Stomach (tissue), 9 donors: ENCODE results near the gene TFF3. TPM values are rescaled to one million over a fixed set of nuclear protein-coding genes. Genes with fewer than 3 reads are reported as not detected.

Experiments
- DNase-seq, 2 donors: peaks; one replicate each; pipeline versions ENCODE4 v3.0.0 to v3.0.0-alpha.2; 2013 to 2019
- H3K27ac ChIP-seq, 5 donors: fragments of 200-600 bp in 4 of 5; sonication (generic) in 4 of 5; one replicate each; pipeline ENCODE4 v1.5.1; 2013 to 2019; ENCODE audit warnings: mild to moderate bottlenecking in 1 of 5, moderate library complexity in 1 of 5
- H3K27me3 ChIP-seq, 3 donors: fragments of 200-600 bp; sonication (generic); one replicate each; pipeline ENCODE4 v1.5.1; 2017 to 2019; ENCODE audit warnings: mixed run types in 1 of 3
- H3K36me3 ChIP-seq, 4 donors: fragments of 200-600 bp; sonication (generic); 1 replicate in 3 of 4; 2 replicates in 1 of 4; pipeline ENCODE4 v1.5.1; 2016 to 2019
- H3K4me1 ChIP-seq, 4 donors: fragments of 200-600 bp; sonication (generic); one replicate each; pipeline ENCODE4 v1.5.1; 2016 to 2019
- H3K4me3 ChIP-seq, 4 donors: fragments of 200-600 bp; sonication (generic) in 3 of 4; one replicate each; pipeline ENCODE4 v1.5.1; 2016 to 2019; ENCODE audit warnings: mild to moderate bottlenecking in 1 of 4
- H3K9me3 ChIP-seq, 4 donors: fragments of 200-600 bp; sonication (generic); one replicate each; pipeline ENCODE4 v1.5.1; 2016 to 2019
- EP300 ChIP-seq: sonication (generic); formaldehyde crosslinking; IDR thresholded peaks from one replicate; pipeline ENCODE4 v1.6.1; 2017; ENCODE audit warnings: antibody characterized with exemption
- POLR2A ChIP-seq, 4 donors: fragments of 450-650 bp; IDR thresholded peaks; one replicate each; pipeline ENCODE4 v1.6.1; 2016; ENCODE audit warnings: antibody characterized with exemption in 4 of 4, control low read depth in 2 of 4, mild to moderate bottlenecking in 1 of 4, moderate library complexity in 1 of 4
- POLR2AphosphoS5 ChIP-seq, 3 donors: sonication (generic); formaldehyde crosslinking; IDR thresholded peaks; one replicate each; pipeline ENCODE4 v1.6.1; 2016; ENCODE audit warnings: antibody characterized with exemption in 3 of 3
- WGBS, 5 donors: extraction: QIAGEN DNeasy Blood & Tissue Kit in 3 of 5; methylation state at CpG; one replicate each; pipeline versions ENCODE4 v1.1.5 to v1.1.7; 2013 to 2018; 5-methylcytosine and 5-hydroxymethylcytosine counted together
- intact Hi-C: fragments of 100-400 bp; cut with DNase I; formaldehyde crosslinking; loops from one replicate; pipeline ENCODE4 v1.15.1; 2023; ENCODE audit warnings: low total_unique reads
- polyA plus RNA-seq, 3 donors: library from polyadenylated mRNA; stranded (reverse); fragments of 200-250 nt; gene quantifications; one replicate each; pipeline ENCODE4 v1.2.3, GENCODE V29; 2013
- total RNA-seq, 5 donors: library from RNA; depleted of rRNA; stranded (reverse); fragments of >200 nt; gene quantifications; one replicate each; pipeline versions ENCODE4 v1.1.0 to v1.2.3, GENCODE V29; 2014 to 2016
- TF ChIP-seq, protein P1 (sequence below), 7 experiments: fragments of 450-650 bp in 4 of 7; fragments of 200-600 bp in 3 of 7; sonication (generic) in 3 of 7; IDR thresholded peaks; one replicate each; pipeline ENCODE4 v1.5.1; 2016 to 2019; ENCODE audit warnings: antibody characterized with exemption in 7 of 7, control low read depth in 2 of 7, mild to moderate bottlenecking in 1 of 7
- donor health status: healthy with polysubstance abuse.
- donor health status: Bipolar disorder and iron deficiency.
- donor health status: healthy.

TFF3 gene
- total and polyA plus RNA-seq, 8 donors: 2.0 to 488 (median 27.3) TPM

DNA sequence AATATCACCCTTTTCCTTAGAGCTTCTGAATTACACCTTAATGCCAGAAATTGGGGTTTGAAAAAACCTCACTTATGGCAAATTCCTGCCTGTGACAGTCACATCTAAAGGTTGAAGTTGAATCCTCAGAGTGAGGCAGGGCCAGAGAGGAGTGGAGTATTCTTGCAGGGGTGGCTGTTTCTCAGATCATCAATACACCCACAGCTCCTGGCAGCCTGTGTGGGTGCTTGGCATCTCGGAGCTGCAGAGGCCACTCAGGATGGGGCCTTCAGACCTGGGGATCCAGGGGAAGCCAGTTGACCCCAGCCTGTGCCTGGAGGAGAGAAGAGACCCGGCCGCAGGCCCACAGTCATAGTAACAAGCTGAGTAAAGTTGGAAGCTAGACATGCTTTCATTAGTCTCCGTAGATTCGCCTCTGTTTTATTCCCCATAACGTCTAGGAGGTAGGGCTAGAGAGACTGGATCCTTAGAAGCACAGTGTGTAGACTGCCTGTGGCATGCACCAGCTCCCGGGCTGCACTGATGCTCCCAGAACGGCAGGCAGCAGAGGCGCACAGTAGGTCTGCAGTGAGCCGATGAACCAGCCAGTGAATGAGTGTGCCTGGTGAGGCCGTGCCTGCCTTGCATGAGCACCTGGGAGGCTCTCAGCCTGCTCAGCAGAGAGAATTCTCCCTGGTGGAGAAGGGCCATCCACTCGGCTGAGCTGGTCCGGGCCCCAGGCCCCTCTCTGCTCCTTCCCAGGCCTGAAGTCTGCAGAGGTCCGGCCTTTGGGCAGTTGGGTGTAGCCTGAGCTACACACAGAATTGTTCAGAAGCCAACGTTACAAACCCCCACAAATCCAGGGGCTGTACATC, 42.9 kb downstream of the TFF3 start:
- no peaks in the 10 kb centered on the region for H3K27me3 ChIP-seq
- H3K27ac ChIP-seq: no peak overlapping the region
- no peak overlapping the region for H3K4me3 ChIP-seq
- TF ChIP-seq, protein P1, sequence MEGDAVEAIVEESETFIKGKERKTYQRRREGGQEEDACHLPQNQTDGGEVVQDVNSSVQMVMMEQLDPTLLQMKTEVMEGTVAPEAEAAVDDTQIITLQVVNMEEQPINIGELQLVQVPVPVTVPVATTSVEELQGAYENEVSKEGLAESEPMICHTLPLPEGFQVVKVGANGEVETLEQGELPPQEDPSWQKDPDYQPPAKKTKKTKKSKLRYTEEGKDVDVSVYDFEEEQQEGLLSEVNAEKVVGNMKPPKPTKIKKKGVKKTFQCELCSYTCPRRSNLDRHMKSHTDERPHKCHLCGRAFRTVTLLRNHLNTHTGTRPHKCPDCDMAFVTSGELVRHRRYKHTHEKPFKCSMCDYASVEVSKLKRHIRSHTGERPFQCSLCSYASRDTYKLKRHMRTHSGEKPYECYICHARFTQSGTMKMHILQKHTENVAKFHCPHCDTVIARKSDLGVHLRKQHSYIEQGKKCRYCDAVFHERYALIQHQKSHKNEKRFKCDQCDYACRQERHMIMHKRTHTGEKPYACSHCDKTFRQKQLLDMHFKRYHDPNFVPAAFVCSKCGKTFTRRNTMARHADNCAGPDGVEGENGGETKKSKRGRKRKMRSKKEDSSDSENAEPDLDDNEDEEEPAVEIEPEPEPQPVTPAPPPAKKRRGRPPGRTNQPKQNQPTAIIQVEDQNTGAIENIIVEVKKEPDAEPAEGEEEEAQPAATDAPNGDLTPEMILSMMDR (IDR thresholded peaks at IDR 0.05): no peak
- no peak for TF ChIP-seq EP300
- no peak for TF ChIP-seq POLR2AphosphoS5 (IDR thresholded peaks at IDR 0.05)
- no peak for TF ChIP-seq POLR2A (IDR thresholded peaks at IDR 0.05)
- 86 to 92% (median 91%) methylated on average over 13 to 15 of the region's 15 CpGs for WGBS, 5 donors
- peaks cover 0 to 21% (median 3%) of the 10 kb centered on the region in 4 donors for H3K4me1 ChIP-seq
- intact Hi-C loops: no loop called here
- no peaks in the 10 kb centered on the region for H3K9me3 ChIP-seq
- no peak for DNase-seq
- peaks cover 0 to 66% (median 62%) of the 10 kb centered on the region in 4 donors for H3K36me3 ChIP-seq

DNA sequence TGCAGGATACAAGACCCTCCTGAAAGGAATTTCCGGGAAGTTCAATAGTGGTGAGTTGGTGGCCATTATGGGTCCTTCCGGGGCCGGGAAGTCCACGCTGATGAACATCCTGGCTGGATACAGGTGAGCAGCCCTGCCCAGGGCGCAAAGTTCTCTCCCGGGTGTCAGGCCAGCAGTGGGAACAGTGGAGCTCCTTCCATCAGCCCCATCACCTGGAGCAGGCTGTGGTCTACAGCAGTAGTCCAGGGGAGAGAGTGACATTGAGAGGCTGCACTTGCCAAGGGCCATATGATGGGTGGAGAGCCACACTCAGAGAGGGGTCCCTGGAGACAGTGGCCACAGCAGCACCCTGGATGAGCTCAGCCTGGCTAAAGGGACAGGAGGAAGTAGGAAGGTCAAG, 44.1 kb downstream of the TFF3 start:
- TF ChIP-seq POLR2AphosphoS5 (IDR thresholded peaks at IDR 0.05): no peak
- TF ChIP-seq, protein P1 (IDR thresholded peaks at IDR 0.05): no peak
- TF ChIP-seq POLR2A (IDR thresholded peaks at IDR 0.05): no peak

DNA sequence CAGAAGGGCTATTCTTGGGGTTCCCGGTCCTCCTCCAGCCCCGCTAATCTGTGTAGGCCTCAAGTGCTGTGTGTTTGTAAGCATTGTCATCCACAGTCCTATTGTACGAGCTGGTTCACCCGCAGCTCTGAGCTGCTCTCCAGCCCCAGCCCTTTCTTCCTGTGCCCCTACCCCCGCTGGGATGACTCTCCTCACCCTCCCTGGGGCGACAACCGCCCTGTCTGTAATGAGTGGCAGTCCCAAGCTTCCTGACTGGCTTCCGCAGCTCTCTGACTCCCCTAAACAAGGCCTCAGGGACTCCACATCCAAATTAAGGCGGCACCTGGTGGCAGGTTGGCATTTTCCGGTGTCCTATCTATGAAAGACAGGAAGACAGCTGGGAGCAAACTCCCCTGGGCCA, 45.8 kb downstream of the TFF3 start:
- Histone ChIP-seq H3K27ac (no peak overlapping the region), H3K4me1 (peaks cover 0 to 21% (median 3%) of the 10 kb centered on the region in 4 donors), H3K36me3 (peaks cover 0 to 36% (median 34%) of the 10 kb centered on the region in 4 donors), H3K4me3 (no peak overlapping the region), H3K27me3 (no peaks in the 10 kb centered on the region), H3K9me3 (no peaks in the 10 kb centered on the region)
- intact Hi-C loops: no loop called here
- 76 to 89% (median 83%) methylated on average over 10 of the region's 10 CpGs for WGBS, 5 donors
- no peak for TF ChIP-seq POLR2AphosphoS5 (IDR thresholded peaks at IDR 0.05)
- TF ChIP-seq, protein P1 (IDR thresholded peaks at IDR 0.05): no peak
- DNase-seq: no peak

More for the DNA sequence above, 44.1 kb downstream of the TFF3 start:
- Histone ChIP-seq H3K4me3 (no peak overlapping the region), H3K36me3 (peaks cover 0 to 53% (median 50%) of the 10 kb centered on the region in 4 donors), H3K4me1 (peaks cover 0 to 21% (median 3%) of the 10 kb centered on the region in 4 donors), H3K27ac (no peak overlapping the region), H3K9me3 (no peaks in the 10 kb centered on the region), H3K27me3 (no peaks in the 10 kb centered on the region)
- intact Hi-C loops: no loop called here
- 88 to 96% (median 95%) methylated on average over 6 of the region's 6 CpGs for WGBS, 5 donors
- no peak for DNase-seq

DNA sequence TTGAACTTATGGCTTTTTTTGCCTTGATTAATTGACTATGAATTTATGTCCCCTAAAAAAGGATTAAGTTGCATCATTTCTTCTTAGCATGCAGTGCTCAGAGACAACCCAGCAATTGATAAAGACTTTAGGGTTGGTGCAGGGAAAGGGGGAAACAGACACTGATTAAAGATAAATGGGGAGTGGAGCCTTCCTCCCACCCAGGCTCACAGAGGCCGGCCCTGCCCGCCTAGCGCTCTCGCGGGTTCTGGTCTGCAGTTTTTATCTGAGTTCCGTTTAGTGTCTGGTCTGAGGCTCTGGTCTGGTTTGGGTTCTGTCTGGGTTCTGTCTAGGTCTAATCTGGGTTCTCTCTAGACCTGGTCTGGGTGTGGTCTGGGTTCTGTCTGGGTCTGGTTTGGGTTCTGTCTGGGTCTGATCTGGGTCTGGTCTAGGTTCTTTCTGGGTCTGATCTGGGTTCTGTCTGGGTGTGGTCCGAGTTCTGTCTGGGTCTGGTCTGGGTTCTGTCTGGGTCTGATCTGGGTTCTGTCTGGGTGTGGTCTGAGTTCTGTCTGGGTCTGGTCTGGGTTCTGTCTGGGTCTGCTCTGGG, 48.1 kb downstream of the TFF3 start:
- H3K4me1 ChIP-seq: peaks cover 0 to 41% (median 17%) of the 10 kb centered on the region in 4 donors
- no peak overlapping the region for H3K27ac ChIP-seq
- WGBS, 5 donors: 73 to 82% (median 78%) methylated on average over 7 of the region's 7 CpGs
- H3K9me3 ChIP-seq: no peaks in the 10 kb centered on the region
- H3K27me3 ChIP-seq: no peaks in the 10 kb centered on the region
- peaks cover 0 to 13% (median 11%) of the 10 kb centered on the region in 4 donors for H3K36me3 ChIP-seq
- DNase-seq: no peak
- TF ChIP-seq, protein P1 (IDR thresholded peaks at IDR 0.05): no peak
- TF ChIP-seq POLR2AphosphoS5 (IDR thresholded peaks at IDR 0.05) (no peak), EP300 (no peak), POLR2A (IDR thresholded peaks at IDR 0.05) (no peak)
- intact Hi-C loops: no loop called here
- no peak overlapping the region for H3K4me3 ChIP-seq
